Tibial artery (tissue), 4 donors: ENCODE measurements around the gene RIN1.
"Not testable (repeated sequence)": the region's sequence is repeated elsewhere in the genome, so short reads cannot be mapped to it uniquely, and the experiment has no call there.

ENCODE experiments used
- DNase-seq, 2 donors: peaks; one replicate each; pipeline ENCODE4 v3.0.0-alpha.2; 2019
- H3K27ac ChIP-seq, 2 donors: fragments of 200-600 bp; sonication (generic) in 1 of 2; 1 replicate in 1 of 2; 2 replicates in 1 of 2; pipeline ENCODE4 v1.5.1; 2018 to 2019; ENCODE audit warnings: mild to moderate bottlenecking in 1 of 2
- H3K27me3 ChIP-seq, 2 donors: fragments of 200-600 bp; sonication (generic) in 1 of 2; one replicate each; pipeline versions ENCODE4 v1.5.1 to v1.6.0; 2016 to 2019
- H3K36me3 ChIP-seq, 3 donors: fragments of 200-600 bp; sonication (generic) in 2 of 3; one replicate each; pipeline ENCODE4 v1.5.1; 2016 to 2019; ENCODE audit warnings: mild to moderate bottlenecking in 2 of 3
- H3K4me1 ChIP-seq, 4 donors: fragments of 200-600 bp; sonication (generic) in 2 of 4; 1 replicate in 3 of 4; 2 replicates in 1 of 4; pipeline ENCODE4 v1.5.1; 2016 to 2019
- H3K4me3 ChIP-seq, 2 donors: fragments of 200-600 bp; sonication (generic) in 1 of 2; 1 replicate in 1 of 2; 2 replicates in 1 of 2; pipeline ENCODE4 v1.5.1; 2018 to 2019; ENCODE audit warnings: mild to moderate bottlenecking in 2 of 2
- H3K9me3 ChIP-seq, 3 donors: fragments of 200-600 bp; sonication (generic) in 1 of 3; one replicate each; pipeline ENCODE4 v1.5.1; 2016 to 2019
- CTCF ChIP-seq, 2 experiments: fragments of 200-600 bp in 1 of 2; fragments of 450-650 bp in 1 of 2; IDR thresholded peaks; one replicate each; pipeline ENCODE4 v1.5.1; 2017 to 2019; ENCODE audit warnings: antibody characterized with exemption in 2 of 2, mild to moderate bottlenecking in 1 of 2, moderate library complexity in 1 of 2
- intact Hi-C: fragments of 100-400 bp; cut with DNase I; formaldehyde crosslinking; loops from one replicate; pipeline ENCODE4 v1.15.0; 2023; ENCODE audit warnings: low total_unique reads

RIN1 gene

GRCh38 chr11:66360406-66361073 lies 24.3 kb upstream of the RIN1 start:
- Histone ChIP-seq H3K27me3 (no peaks in the 10 kb centered on the region), H3K9me3 (no peaks in the 10 kb centered on the region), H3K4me1 (no peaks in the 10 kb centered on the region), H3K36me3 (no peaks in the 10 kb centered on the region), H3K27ac (no peak overlapping the region), H3K4me3 (no peak overlapping the region)
- TF ChIP-seq CTCF (IDR thresholded peaks at IDR 0.05), result no peak
- intact Hi-C loops, result no loop called here
- DNase-seq, result no peak

GRCh38 chr11:66359662-66360087 lies 23.4 kb upstream of the RIN1 start:
- no peak for TF ChIP-seq CTCF (IDR thresholded peaks at IDR 0.05)
- intact Hi-C loops, result no loop called here
- H3K36me3 ChIP-seq, result no peaks in the 10 kb centered on the region
- no peaks in the 10 kb centered on the region for H3K27me3 ChIP-seq
- no peak overlapping the region for H3K4me3 ChIP-seq
- no peak for DNase-seq
- H3K9me3 ChIP-seq, result no peaks in the 10 kb centered on the region
- H3K4me1 ChIP-seq, result no peaks in the 10 kb centered on the region
- H3K27ac ChIP-seq, result no peak overlapping the region

GRCh38 chr11:66350560-66351235 lies 14.5 kb upstream of the RIN1 start:
- H3K27me3 ChIP-seq, H3K27ac ChIP-seq, intact Hi-C loops, H3K36me3 ChIP-seq, DNase-seq, H3K9me3 ChIP-seq, H3K4me3 ChIP-seq: not testable (repeated sequence)
- H3K4me1 ChIP-seq, result peaks cover 10 to 19% (median 15%) of the 10 kb centered on the region in 4 donors

GRCh38 chr11:66349084-66349386 lies 12.8 kb upstream of the RIN1 start:
- no peak for TF ChIP-seq CTCF (IDR thresholded peaks at IDR 0.05)
- intact Hi-C loops, result loop anchor here (5.0 kb wide), 1 partner anchor 37 kb away; no protein-coding TSS in a partner anchor
- no peak for DNase-seq
- Histone ChIP-seq H3K4me1 (peaks cover 12 to 30% (median 24%) of the 10 kb centered on the region in 4 donors), H3K27ac (no peak overlapping the region), H3K36me3 (no peaks in the 10 kb centered on the region), H3K27me3 (no peaks in the 10 kb centered on the region), H3K4me3 (no peak overlapping the region), H3K9me3 (no peaks in the 10 kb centered on the region)

GRCh38 chr11:66347425-66348276 lies 11.4 kb upstream of the RIN1 start, which contains the start of gene B4GAT1:
TSS of gene B4GAT1 (minus strand) at chr11:66347629. CDS start at chr11:66347545, 84 bp downstream.
- Histone ChIP-seq H3K4me3 (peak within 1 kb of the TSS; percentile 89 to 95), H3K9me3 (no peaks in the 10 kb centered on the region), H3K27ac (peak within 1 kb of the TSS; percentile 87 to 98), H3K27me3 (no peaks in the 10 kb centered on the region), H3K36me3 (peaks cover 0 to 2% (median 0%) of the 10 kb centered on the region in 3 donors), H3K4me1 (peaks cover 12 to 40% (median 33%) of the 10 kb centered on the region in 4 donors)
- DNase-seq, result peak; percentile 85 to 92
- TF ChIP-seq CTCF (IDR thresholded peaks at IDR 0.05), result no peak
- intact Hi-C loops, result loop anchor here (5.0 kb wide), 1 partner anchor 35 kb away; no protein-coding TSS in a partner anchor
